22Rv1 (cell line): Measurements from ENCODE around the gene ALDH16A1.

ENCODE experiments used
- H3K27ac ChIP-seq: fragments of 450-650 bp; 2 replicates; pipeline ENCODE4 v1.5.1; 2017
- ZFX ChIP-seq: fragments of 450-650 bp; IDR thresholded peaks from 2 replicates; pipeline ENCODE4 v1.6.1; 2017; ENCODE audit warnings: antibody characterized with exemption, borderline replicate concordance
- TF ChIP-seq, protein P1 (sequence below): fragments of 450-650 bp; IDR thresholded peaks from 2 replicates; pipeline ENCODE4 v1.5.1; 2017; ENCODE audit warnings: mild to moderate bottlenecking

ALDH16A1 gene

DNA sequence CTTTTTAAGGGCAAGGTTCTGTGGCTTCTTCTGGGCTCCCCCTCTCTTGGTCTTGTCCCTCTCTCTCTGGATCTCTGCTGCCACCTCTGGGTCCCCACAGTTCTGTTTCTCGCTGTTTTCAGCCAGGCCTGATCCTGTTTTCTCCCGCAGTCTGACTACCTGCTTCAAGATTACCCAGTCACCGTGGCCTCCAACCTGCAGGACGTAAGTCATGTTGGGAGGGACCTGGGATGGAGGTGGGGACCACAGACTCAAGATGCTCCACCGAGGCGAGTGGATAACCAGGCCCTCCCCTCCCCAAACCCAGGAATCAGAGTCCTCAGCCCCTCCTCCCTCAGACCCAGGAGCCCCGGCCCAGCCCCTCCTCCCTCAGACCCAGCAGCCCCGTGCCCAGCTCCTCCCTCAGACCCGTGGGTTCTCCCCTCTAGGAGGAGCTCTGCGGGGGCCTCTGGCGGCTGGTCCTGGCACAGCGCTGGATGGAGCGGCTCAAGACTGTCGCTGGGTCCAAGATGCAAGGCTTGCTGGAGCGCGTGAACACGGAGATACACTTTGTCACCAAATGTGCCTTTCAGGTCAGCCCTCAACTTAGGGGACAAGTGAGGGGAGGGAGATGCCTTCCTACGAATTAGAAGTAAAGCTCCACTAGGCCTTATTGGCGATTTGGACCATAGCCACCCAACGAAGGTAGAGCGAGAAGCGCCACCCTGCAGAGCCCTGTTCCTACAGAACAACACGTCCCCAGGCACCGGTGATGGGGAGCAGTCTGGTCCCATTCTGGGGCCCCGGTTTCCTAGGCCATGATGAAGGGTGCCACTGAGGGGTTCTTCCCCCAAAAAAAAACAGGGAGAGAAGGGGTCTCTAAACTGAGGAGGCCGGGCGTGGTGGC lies 23.2 kb downstream of the ALDH16A1 start:
- TF ChIP-seq ZFX, result no peak
- TF ChIP-seq, protein P1, sequence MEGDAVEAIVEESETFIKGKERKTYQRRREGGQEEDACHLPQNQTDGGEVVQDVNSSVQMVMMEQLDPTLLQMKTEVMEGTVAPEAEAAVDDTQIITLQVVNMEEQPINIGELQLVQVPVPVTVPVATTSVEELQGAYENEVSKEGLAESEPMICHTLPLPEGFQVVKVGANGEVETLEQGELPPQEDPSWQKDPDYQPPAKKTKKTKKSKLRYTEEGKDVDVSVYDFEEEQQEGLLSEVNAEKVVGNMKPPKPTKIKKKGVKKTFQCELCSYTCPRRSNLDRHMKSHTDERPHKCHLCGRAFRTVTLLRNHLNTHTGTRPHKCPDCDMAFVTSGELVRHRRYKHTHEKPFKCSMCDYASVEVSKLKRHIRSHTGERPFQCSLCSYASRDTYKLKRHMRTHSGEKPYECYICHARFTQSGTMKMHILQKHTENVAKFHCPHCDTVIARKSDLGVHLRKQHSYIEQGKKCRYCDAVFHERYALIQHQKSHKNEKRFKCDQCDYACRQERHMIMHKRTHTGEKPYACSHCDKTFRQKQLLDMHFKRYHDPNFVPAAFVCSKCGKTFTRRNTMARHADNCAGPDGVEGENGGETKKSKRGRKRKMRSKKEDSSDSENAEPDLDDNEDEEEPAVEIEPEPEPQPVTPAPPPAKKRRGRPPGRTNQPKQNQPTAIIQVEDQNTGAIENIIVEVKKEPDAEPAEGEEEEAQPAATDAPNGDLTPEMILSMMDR, result peak; percentile 69
- no peak overlapping the region for H3K27ac ChIP-seq

DNA sequence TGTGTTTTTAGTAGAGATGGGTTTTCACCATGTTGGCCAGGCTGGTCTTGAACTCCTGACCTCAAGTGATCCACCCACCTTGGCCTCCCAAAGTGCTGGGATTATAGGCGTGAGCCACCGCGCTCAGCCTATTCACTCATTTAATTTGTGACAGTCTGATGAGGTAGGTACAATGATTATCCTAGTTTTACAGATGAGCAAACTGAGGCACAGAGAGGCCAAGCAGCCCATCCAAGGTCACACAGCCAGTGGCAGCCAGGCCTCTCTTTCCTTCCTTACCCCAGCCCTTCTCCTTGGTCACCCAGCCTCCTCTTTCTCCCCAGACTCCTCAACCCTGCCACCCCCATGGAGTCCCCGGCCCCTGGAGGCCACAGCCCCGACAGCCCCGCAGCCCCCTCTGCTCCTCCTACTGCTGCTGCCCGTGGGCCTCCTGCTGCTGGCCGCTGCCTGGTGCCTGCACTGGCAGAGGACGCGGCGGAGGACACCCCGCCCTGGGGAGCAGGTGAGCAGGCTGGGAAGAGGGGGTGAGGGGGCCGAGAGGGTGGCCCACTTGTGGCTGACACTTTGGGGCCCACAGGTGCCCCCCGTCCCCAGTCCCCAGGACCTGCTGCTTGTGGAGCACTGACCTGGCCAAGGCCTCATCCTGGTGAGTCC lies 27.1 kb downstream of the ALDH16A1 start:
- no peak for TF ChIP-seq ZFX
- TF ChIP-seq, protein P1, result no peak
- no peak overlapping the region for H3K27ac ChIP-seq

DNA sequence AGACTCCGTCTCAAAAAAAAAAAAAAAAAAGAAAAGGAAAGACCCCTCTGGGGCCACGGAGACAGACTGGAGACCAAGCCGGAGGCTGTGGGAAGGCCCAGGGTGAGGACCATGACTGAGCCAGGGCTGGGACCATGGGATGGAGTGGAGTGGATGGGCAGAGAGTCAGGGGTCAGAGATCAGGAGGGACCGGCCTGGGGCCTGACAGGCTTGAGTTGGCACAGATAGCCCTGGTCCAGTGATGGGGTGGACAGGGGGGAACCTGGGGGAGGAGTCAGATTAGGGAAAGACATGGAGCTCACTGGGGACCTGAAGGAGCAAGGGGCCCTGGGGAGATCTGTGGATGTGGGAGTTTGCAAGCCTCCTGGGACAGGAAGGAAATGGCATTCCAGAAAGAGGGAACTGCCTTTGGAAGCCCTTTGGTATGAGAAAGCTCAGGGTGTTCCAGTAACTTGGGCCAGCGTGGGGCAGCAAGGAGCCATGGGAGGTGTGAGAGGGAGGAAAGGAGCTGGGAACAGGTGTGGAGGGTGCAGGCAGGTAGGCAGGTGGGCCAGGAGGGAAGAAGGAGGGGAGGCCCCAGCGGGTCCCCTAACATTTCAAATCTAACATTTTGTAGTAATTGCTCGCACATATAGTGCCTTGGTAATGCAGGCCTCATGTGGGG lies 28.1 kb downstream of the ALDH16A1 start:
- no peak overlapping the region for H3K27ac ChIP-seq
- TF ChIP-seq, protein P1, result no peak
- TF ChIP-seq ZFX, result no peak

DNA sequence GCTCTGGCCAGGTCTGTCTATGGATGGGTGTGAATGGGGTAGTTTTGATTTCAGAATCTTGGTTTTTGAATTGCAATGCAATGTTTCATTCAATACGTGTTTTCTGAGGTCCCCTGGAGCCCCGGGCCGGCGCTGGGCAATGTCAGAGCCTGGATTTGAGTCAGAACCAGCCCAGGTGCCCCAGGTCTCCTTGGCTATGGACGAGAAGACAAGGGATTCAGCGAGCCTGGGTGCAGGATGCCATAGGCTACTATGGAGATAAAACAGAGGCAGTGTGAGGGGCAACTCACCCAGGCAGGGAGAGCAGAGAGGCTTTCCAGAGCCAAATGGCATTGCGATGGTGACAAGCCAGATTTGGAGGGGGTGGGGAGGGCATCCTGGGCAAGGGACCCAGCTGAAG lies 33.2 kb downstream of the ALDH16A1 start:
- H3K27ac ChIP-seq, result peak overlapping the region; percentile 98
- TF ChIP-seq, protein P1, result no peak
- no peak for TF ChIP-seq ZFX

DNA sequence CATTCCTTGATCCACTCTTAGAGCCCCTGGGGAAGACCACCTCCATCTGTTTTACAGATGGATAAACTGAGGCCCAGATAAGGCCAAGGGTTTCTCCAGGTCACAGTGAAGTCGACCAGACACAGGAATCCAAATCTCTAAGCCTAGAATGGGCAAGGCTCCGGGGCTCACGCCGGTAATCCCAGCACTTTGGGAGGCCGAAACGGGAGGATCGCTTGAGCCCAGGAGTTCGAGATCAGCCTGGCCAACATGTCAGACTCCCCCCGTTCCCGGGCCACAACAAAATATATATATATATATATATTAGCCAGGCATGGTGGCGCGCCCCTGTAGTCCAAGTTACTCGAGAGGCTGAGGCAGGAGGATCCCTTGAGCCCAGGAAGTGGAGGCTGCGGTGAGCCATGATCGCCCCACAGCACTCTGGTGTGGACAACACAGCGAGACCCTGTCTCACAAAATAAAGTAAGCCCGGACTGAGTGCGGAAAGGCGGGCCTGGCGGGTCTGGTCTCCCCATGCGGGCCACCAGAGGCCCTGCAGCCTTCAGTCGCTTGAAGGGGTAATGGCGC lies 33.8 kb downstream of the ALDH16A1 start:
- peak overlapping the region; percentile 98 for H3K27ac ChIP-seq
- no peak for TF ChIP-seq ZFX
- TF ChIP-seq, protein P1, result no peak

DNA sequence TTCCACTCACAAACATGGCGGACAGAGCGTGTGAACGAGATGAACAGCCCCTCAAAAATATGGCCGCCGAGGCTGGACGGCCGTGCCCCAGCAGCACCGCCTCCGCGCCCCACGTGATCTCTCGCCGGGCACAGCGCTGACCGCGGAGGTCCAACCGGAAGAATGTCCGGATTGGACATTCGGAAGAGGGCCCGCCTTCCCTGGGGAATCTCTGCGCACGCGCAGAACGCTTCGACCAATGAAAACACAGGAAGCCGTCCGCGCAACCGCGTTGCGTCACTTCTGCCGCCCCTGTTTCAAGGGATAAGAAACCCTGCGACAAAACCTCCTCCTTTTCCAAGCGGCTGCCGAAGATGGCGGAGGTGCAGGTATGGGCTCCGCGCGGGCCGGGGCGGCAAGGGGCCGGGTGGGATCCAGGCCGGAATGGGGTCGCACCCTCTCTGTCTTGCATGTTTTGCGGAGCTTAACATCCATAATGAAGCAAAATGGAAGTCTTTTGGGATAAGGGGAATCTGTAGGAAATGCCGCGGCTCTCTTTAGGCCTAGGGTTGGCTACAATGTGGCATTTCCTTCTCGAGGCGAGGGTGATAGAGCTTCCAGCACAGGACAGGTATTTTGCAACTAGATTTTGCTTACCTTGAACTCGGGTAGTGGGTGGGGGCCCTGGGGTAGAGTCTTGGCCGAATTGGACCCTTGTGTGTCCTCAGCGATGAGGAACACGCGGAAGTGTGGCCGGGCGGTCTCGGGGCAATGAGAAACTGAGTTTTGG lies 34.4 kb downstream of the ALDH16A1 start, which contains the start of gene RPL13A:
TSS of gene RPL13A (plus strand) at position 332 of the 769 bp plus-strand sequence. CDS start at position 354, 22 bp downstream.
- peak within 1 kb of the TSS; percentile 98 for H3K27ac ChIP-seq
- TF ChIP-seq, protein P1, result no peak
